GM19240 (cell line): Measurements from ENCODE around the gene LMBRD1.

Experiments used
- DNase-seq: peaks from one replicate; pipeline ENCODE4 v3.0.0; 2011; ENCODE audit warnings: low spot score; ENCODE audit not compliant: insufficient read length

LMBRD1 gene

GRCh38 chr6:69632932-69633331 is 163.9 kb downstream of the LMBRD1 start:
- no peak for DNase-seq

- DNase-seq, result no peak
Observed at GRCh38 chr6:69631552-69632346, 165.1 kb downstream of the LMBRD1 start.

GRCh38 chr6:69630767-69631166 is 166.0 kb downstream of the LMBRD1 start:
- DNase-seq, result no peak

GRCh38 chr6:69627625-69628024 is 169.2 kb downstream of the LMBRD1 start:
- no peak for DNase-seq

- no peak for DNase-seq
Observed at GRCh38 chr6:69624944-69625343, 171.9 kb downstream of the LMBRD1 start.
